Keratinocyte (primary cell): ENCODE results near the gene TLL2. TPM values are rescaled to one million over a fixed set of nuclear protein-coding genes. Genes with fewer than 3 reads are reported as not detected.

Source experiments
- DNase-seq: peaks from one replicate; pipeline ENCODE4 v3.0.0-alpha.2; 2011; ENCODE audit warnings: low read depth, missing footprints, low spot score
- FAIRE-seq: peaks from 2 replicates; lab custom pipeline; 2011; peaks lifted over from hg19 to GRCh38; lab: Jason Lieb, UNC
- H2AFZ ChIP-seq: 2 replicates; pipeline ENCODE4 v1.6.0; 2012; ENCODE audit warnings: low read length, control low read depth, inconsistent platforms; ENCODE audit not compliant: control insufficient read depth
- H3K27ac ChIP-seq: 2 replicates; pipeline ENCODE4 v1.5.1; 2011; ENCODE audit warnings: low read length; ENCODE audit not compliant: control insufficient read depth, insufficient read depth
- H3K27me3 ChIP-seq: 3 replicates; pipeline ENCODE4 v1.6.0; 2011; ENCODE audit warnings: low read length; ENCODE audit not compliant: control insufficient read depth, insufficient read depth; ENCODE audit errors: extremely low read depth
- H3K36me3 ChIP-seq, 2 experiments: 2 replicates in 1 of 2; 3 replicates in 1 of 2; pipeline ENCODE4 v1.5.1; 2011; ENCODE audit warnings: low read length in 2 of 2, mild to moderate bottlenecking in 1 of 2; ENCODE audit not compliant: control insufficient read depth in 2 of 2, insufficient read depth in 2 of 2; ENCODE audit errors: extremely low read depth in 1 of 2
- H3K4me1 ChIP-seq: 3 replicates; pipeline ENCODE4 v1.5.1; 2011; ENCODE audit warnings: low read length; ENCODE audit not compliant: control insufficient read depth, insufficient read depth; ENCODE audit errors: extremely low read depth
- H3K4me2 ChIP-seq: 3 replicates; pipeline ENCODE4 v1.6.0; 2011; ENCODE audit warnings: low read depth, low read length; ENCODE audit not compliant: control insufficient read depth, insufficient read depth; ENCODE audit errors: extremely low read depth
- H3K4me3 ChIP-seq, 3 experiments: fragments of 200-600 bp in 1 of 3; sonication (generic) in 1 of 3; 2 replicates in 2 of 3; 3 replicates in 1 of 3; pipeline ENCODE4 v1.5.1; 2011 to 2016; ENCODE audit warnings: low read length in 3 of 3, mild to moderate bottlenecking in 3 of 3, control low read depth in 2 of 3, inconsistent platforms in 1 of 3, low read depth in 1 of 3, mixed read lengths in 1 of 3, mixed run types in 1 of 3, moderate library complexity in 1 of 3; ENCODE audit not compliant: control insufficient read depth in 2 of 3, insufficient read depth in 2 of 3; ENCODE audit errors: extremely low read depth in 1 of 3
- H3K79me2 ChIP-seq: 2 replicates; pipeline ENCODE4 v1.6.0; 2012; ENCODE audit warnings: low read length; ENCODE audit not compliant: control insufficient read depth, insufficient read depth
- H3K9ac ChIP-seq: 3 replicates; pipeline ENCODE4 v1.6.0; 2011; ENCODE audit warnings: low read length; ENCODE audit not compliant: control insufficient read depth, insufficient read depth; ENCODE audit errors: extremely low read depth
- H3K9me1 ChIP-seq: 3 replicates; pipeline ENCODE4 v1.6.0; 2011; ENCODE audit warnings: low read length; ENCODE audit not compliant: control insufficient read depth, insufficient read depth; ENCODE audit errors: extremely low read depth
- H3K9me3 ChIP-seq: 2 replicates; pipeline ENCODE4 v1.5.1; 2012; ENCODE audit warnings: low read depth, low read length; ENCODE audit not compliant: control insufficient read depth
- H4K20me1 ChIP-seq: 3 replicates; pipeline ENCODE4 v1.6.0; 2011; ENCODE audit warnings: low read length; ENCODE audit not compliant: control insufficient read depth, insufficient read depth; ENCODE audit errors: extremely low read depth
- CTCF ChIP-seq, 3 experiments: IDR thresholded peaks in 1 of 3; conservative IDR thresholded peaks in 1 of 3; optimal IDR thresholded peaks in 1 of 3; 2 replicates in 2 of 3; 3 replicates in 1 of 3; pipeline versions ENCODE3 to v1.5.1; 2011; ENCODE audit warnings: low read length in 3 of 3, mild to moderate bottlenecking in 3 of 3, moderate library complexity in 2 of 3, control low read depth in 1 of 3, inconsistent platforms in 1 of 3; ENCODE audit not compliant: insufficient read depth in 2 of 3; ENCODE audit errors: extremely low read depth in 1 of 3
- EZH2 ChIP-seq: IDR thresholded peaks from one replicate; pipeline ENCODE4 v1.6.1; 2012; ENCODE audit warnings: inconsistent platforms, mild to moderate bottlenecking, low read length, moderate library complexity
- dilution Hi-C: fragments of 300-500 bp; cut with MboI; formaldehyde crosslinking; loops from one replicate; pipeline ENCODE4 v1.7.0; 2020; ENCODE audit warnings: low sequenced_read_pairs; ENCODE audit not compliant: extremely low pct_ligation_motif_present
- polyA plus RNA-seq, 5 experiments: library from polyadenylated mRNA; depleted of rRNA in 3 of 5; stranded (reverse) in 3 of 5; stranded (forward) in 1 of 5; unstranded in 1 of 5; fragments of >200 nt; gene quantifications; 1 replicate in 1 of 5; 2 replicates in 3 of 5; 3 replicates in 1 of 5; pipeline versions ENCODE4 v1.2.1 to v1.2.3, GENCODE V29; 2011 to 2012; ENCODE audit warnings: missing spikeins in 2 of 5, low read depth in 1 of 5, low replicate concordance in 1 of 5

The TLL2 gene
- polyA plus RNA-seq, 1 donor (not counting 4 experiments of a cell fraction or from before 2014, with no cell fraction given) = 0.83 TPM

DNA sequence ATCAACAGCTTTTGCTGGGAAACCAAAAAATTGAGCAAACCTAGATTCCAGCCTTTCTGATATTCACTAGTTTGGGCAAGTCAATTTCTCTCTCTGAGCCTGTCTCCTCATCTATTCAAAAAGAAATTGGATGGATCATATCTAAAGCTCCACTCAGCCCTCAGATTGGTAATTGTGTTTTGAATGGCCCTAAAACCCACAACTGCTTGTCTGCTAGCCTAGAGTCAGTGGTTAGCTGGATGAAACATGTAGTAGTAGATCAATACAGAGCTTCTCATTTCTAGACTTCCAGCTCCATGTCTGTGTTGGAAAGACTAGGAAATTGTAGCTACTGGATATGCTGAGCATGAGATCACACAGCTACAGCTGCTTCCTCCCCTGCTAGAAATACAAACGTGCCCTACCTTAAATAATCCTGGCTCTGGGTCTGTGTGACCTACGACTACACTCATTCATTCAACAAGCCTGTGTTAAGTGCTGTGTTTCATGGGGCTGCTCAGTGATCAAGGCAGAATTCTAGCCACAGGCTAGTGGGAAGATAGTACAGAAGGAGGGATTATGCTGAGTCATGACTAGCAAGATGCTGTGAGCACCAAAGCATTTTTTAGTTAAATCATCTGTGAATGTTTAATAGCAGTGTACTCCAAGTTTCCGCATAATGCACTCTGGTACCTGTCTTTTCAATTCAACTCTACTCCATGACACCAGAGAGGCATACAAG is 193.8 kb downstream of the TLL2 start:
- Histone ChIP-seq H3K79me2 (no peaks in the 10 kb centered on the region), H3K9me3 (no peaks in the 10 kb centered on the region), H3K4me2 (no peak overlapping the region), H3K9ac (no peak overlapping the region), H3K36me3 (no peaks in the 10 kb centered on the region), H4K20me1 (no peaks in the 10 kb centered on the region), H3K4me3 (no peak overlapping the region), H3K27ac (no peak overlapping the region), H2AFZ (no peak overlapping the region), H3K9me1 (no peaks in the 10 kb centered on the region), H3K4me1 (no peaks in the 10 kb centered on the region), H3K27me3 (peaks cover 2% of the 10 kb centered on the region)
- dilution Hi-C loops = no loop called here
- DNase-seq (no peak), FAIRE-seq (no peak)
- TF ChIP-seq CTCF (optimal IDR thresholded peaks at IDR 0.05 in 1 of 3, IDR thresholded peaks at IDR 0.05 in 1 of 3, conservative IDR thresholded peaks at IDR 0.05 in 1 of 3; ENCODE audit: extremely low read depth in 1 of 3, insufficient read depth in 2 of 3, low read length in 3 of 3) (no peak), EZH2 (no peak)

DNA sequence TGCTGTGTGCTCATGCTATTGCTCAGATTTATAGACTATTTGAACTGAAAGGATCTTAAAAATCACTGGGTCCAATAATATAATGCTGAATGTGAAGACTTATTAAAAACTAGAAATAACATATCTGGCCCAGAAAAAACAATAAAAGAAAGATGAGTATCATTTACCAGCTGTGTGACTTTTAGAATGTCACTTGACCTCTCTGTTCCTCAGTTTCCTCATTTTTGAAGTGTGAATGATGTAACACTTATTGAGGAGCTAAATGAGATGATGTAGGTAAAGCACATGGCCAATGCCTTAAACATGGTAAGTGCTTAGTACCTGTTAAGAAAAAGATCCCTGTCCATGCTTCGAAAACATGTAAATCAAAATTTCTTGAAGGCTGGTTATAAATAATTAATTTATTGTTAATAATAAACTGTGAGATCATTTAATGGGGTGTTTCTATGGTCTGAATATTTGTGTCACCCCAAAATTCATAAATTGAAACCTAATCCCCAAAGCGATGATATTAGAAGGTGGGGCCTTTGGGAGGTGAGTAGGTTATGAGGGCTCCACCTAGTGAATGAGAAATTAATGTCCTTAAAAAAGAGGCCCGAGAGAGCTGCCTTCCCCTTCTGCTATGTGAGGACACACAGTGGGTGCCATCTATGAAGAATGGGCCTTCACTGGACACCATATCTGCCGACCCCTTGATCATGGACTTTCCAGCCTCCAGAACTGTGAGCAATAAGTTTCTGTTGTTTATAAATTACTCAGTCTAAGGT is 196.5 kb downstream of the TLL2 start:
- Histone ChIP-seq H3K9me1 (no peaks in the 10 kb centered on the region), H3K4me3 (no peak overlapping the region), H3K4me2 (no peak overlapping the region), H2AFZ (no peak overlapping the region), H4K20me1 (no peaks in the 10 kb centered on the region), H3K36me3 (no peaks in the 10 kb centered on the region), H3K9ac (no peak overlapping the region), H3K4me1 (no peaks in the 10 kb centered on the region), H3K27ac (no peak overlapping the region), H3K9me3 (no peaks in the 10 kb centered on the region), H3K79me2 (no peaks in the 10 kb centered on the region), H3K27me3 (no peaks in the 10 kb centered on the region)
- no peak for TF ChIP-seq CTCF (optimal IDR thresholded peaks at IDR 0.05 in 1 of 3, IDR thresholded peaks at IDR 0.05 in 1 of 3, conservative IDR thresholded peaks at IDR 0.05 in 1 of 3; ENCODE audit: extremely low read depth in 1 of 3, insufficient read depth in 2 of 3, low read length in 3 of 3)
- TF ChIP-seq EZH2 = no peak
- no peak for DNase-seq
- FAIRE-seq = no peak
- dilution Hi-C loops = no loop called here

Other genes starting within 250 kb of the TLL2 start
- gene BLNK, start 242.4 kb downstream of the TLL2 start, polyA plus RNA-seq = 0.51 to 4.4 TPM (median 2.2 TPM) in 3 replicates
- not detected in 3 replicates for gene DNTT, start 209.5 kb downstream of the TLL2 start, polyA plus RNA-seq
- gene OPALIN, start 154.9 kb downstream of the TLL2 start, polyA plus RNA-seq = not detected in 3 replicates
- gene TM9SF3, start 73.1 kb upstream of the TLL2 start, polyA plus RNA-seq = 50.7 to 90.0 TPM (median 58.4 TPM) in 3 replicates
- gene PIK3AP1, start 206.6 kb upstream of the TLL2 start, polyA plus RNA-seq = 0.02 to 0.09 TPM in 2 of 3 replicates, not detected in the other